GM19193 (cell line): ENCODE data around the gene GNA12.

Experiments used
- POLR2A ChIP-seq: IDR thresholded peaks from 4 replicates; pipeline ENCODE4 v1.6.1; 2011; ENCODE audit not compliant: insufficient read depth, insufficient read length; ENCODE audit errors: extremely low read depth

The GNA12 gene

DNA sequence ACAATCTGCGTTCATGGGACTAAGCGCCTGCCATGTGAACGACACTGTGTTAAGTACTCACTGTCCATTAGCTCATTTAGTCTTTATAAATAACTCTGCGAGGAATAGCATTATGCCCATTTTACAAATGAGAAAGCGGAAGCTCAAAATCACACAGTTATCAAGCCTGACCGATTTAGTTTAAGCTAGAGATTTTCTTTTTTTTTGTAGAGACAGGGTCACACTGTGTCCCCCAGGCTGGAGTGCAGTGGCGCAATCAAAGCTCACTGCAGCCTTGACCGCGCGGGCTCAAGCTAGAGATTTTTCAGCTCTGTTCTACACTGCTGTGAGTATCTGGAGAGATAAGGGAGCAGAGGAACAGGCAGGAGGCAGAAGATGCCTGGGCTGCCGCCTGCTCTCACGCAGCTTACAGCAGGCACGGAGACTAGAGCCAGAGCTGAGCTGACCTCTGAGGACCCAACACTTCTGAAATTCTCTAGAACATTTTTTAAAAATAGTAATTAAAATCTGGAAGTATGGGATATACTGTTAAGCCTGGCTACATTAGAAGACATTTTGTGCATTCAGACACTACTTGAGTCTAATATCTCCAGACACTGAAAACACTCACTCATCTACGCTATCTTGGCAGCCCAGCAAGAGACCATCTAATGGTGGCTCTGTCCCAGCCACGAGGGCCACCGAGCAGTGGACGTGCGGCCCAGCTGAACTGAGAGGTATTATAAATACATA lies 38.7 kb downstream of the GNA12 start:
- no peak for TF ChIP-seq POLR2A

DNA sequence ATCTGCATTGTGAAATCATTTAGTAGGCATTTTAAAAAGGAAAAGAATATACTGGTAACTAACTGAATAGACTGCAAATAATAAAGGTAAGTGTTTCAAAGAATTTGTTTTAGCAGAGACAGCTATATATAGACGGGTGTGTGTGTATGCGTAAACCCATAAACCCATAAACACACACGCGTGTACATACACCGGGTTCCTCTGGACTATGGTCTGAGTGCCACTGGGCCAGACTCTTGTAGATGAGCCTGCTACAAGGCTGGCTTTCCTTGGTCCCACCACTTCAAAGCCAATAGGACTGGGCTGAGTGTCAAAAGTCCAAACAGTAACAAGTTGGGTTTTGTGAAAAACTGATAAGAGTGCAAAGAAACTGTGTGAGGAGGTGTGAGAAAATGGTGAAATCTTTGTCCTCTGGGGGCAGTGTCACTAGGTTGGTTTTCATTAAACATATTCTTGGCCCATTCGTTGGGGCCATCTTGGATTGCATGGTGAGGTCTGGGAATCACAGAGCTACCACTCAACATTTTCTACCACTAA lies 39.8 kb downstream of the GNA12 start:
- TF ChIP-seq POLR2A = no peak

DNA sequence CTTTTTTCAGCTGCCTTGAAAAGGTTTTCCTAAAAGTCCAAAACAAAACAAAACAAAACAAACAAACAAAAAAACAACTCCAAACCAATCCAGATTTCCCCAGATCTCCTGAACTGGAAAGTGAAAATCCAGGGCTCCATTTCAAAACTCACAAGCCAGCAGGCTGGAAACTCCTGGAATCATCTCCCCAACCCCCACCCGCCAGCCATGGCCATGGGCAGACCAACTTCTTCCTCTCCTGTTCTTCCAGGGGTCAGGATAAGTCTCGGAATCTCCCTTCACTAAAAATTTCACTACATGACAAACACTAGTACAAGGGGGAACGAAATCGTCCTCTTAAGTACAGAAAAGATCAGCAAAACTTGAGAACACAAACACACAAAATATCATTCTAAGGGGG lies 40.4 kb downstream of the GNA12 start:
- TF ChIP-seq POLR2A = no peak

DNA sequence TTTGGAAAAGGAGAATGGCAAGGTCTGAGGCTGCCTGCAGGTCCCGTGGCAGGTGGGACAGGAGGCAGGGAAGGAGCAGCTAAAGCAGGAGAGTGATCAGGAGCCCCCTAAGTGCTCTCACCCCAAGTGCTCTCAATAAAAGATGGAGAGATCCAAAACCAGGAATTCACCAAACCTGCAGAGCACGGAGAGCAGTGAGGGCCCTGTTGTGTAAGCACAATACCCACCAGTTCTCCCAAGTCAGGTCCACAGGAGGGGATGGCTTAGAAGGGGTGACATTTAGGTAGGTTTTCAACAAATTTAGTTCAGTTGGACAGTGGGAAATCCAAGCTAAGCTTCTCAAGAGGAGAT lies 40.8 kb downstream of the GNA12 start:
- TF ChIP-seq POLR2A = no peak

DNA sequence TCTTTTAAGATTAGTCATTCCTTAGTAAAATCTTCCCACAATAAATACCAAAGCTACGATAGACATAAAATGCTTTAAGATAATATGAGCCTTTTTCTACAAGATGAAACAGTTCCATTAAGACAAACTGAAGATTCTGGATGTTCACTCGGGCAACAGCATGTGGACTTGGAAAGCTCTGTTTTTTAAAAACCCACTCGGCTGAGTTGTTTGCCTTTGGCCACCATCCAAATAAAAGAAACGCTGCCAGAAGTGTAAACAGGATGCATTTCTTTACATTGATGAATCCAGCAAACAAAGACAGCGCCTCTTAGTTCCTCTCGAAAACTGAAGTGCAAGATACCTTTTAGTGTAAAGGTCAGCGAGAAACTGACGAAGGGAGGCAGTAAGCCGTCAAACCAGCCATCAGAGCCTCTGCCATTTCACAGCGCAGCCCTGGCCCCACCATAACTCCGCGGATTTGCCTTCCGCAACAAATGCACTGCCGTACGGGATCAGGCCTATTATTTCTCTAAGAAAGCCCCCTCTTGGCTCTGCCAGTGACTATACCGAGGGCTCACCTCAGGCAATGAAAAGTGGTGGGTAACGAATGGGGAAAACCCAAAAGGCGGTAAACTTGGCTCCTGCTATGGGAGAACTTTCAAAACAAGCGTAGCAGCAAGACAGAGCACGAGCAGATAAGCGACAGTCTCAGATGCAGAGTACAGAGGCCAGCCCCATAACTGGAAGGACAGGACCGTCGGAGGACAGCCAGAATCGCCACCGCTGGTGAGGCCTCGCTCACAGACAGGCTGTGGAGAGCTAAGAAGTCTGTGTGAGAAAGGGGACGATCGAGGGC lies 41.4 kb downstream of the GNA12 start:
- TF ChIP-seq POLR2A = no peak

DNA sequence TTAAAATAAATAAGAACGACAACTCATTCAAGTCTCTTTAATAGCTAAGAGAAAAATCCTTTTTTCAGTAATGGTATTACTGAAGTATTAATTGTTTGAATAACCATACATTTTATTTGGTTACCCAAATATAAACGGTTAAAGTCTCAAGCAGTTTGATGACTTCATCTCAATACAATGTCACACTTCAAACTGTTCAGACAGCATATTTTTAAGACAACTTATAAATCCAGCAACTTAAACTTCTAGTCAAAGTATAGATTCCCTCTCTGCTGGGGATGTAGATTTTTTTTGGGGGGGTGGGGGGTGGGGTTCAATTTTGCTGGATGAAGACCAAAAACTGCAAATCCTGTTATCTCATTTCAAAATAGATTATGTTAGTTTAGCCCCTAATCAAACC lies 42.0 kb downstream of the GNA12 start:
- no peak for TF ChIP-seq POLR2A

DNA sequence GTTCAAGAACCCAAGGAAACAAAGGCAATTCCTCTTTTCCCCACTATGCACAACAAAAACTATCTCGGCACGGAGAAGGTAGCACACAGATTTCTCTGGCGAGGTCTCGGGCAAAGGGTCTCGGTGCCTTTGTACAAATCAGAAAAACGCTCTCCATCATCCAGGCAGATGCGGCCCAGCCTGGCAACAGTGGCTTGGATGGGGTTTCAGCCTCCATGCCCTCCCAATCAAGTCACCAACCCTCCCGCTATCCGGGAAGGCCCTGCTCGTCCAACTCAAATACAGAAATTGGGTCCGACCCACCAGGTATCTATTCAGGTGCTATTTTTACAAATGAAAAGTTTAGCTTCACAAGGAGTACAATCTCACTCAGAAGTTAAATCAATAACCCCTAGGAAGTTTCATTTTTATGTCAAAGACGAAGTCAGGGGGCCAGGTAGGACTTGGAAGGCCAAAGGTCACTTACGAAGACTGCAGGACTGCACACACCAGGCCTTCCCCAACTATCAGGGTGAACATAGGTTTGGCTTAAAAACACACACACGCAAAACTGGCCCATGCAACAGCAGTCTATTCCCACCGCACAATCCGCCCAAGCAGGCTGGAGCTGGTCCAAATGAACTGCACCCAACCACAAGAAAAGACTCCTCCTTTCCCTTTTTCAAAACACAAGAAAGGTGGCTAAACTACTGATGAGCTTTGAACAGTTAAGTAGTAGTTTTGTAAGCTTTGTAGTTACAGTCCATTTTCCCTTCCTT lies 43.0 kb downstream of the GNA12 start:
- no peak for TF ChIP-seq POLR2A

DNA sequence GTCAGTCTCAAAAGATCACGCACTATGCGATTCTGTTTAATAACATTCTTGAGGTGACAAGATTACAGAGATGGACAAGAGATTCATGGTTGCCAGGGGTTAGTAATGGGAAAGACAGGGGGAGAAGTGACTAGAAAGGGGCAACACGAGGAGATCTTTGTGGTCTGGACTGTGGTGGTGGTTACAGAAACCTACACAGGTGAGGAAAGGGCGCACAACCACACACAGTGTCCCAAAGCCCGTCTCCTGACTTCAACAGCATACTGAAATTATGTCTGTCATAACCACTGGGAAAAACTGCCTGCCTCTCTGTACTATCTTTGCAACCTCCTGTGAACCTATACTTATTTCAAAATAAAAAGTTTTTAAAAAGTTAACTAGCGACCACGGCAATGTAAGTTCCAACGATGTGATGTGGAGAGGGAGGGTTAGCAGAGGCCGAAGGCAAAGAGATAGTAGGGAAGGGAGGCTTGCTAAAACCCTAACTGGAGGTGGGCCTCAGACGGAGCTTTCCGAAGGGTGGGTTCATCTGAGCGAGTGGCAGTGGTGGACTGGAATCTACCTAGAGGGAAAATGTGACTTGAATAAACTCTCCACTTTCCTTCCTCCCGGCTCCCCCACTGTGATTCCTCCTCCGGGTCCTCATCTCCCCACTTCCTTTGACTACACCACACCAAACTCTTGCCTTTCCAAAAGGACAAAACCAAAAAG lies 43.7 kb downstream of the GNA12 start:
- TF ChIP-seq POLR2A = no peak

DNA sequence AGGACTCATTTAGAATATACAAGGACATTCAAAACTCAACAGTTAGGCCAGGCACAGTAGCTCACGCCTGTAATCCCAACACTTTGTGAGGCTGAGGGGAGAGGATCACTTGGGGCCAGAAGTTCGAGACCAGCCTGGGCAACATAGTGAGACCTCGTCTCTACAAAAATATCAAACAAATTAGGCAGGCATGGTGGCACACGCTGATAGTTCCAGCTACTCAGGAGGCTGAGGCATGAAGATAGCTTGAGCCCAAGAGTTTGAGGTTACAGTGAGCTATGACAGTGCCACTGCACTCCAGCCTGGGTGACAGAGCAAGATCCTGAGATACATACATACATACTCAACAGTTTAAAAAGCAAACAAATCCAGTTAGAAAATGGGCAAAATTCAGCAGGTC lies 44.9 kb downstream of the GNA12 start:
- TF ChIP-seq POLR2A = no peak

DNA sequence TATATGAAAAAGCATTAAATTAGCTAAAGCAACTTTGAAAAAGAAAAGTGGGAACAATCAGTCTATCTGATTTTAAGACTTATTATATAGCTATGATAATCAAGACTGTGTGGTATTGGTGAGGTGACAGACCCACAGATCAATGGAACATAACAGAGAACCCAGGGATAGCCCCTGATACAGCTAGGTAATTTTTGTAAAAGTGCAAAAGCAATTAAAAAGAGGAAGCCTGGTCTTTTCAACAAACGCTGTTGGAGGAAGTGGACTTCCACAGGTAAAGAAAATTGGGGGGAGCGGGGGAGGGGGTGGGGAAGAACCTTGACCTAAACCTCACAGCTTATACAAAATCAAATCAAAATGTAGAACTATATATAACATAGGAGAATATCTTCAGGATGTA lies 45.4 kb downstream of the GNA12 start:
- no peak for TF ChIP-seq POLR2A

DNA sequence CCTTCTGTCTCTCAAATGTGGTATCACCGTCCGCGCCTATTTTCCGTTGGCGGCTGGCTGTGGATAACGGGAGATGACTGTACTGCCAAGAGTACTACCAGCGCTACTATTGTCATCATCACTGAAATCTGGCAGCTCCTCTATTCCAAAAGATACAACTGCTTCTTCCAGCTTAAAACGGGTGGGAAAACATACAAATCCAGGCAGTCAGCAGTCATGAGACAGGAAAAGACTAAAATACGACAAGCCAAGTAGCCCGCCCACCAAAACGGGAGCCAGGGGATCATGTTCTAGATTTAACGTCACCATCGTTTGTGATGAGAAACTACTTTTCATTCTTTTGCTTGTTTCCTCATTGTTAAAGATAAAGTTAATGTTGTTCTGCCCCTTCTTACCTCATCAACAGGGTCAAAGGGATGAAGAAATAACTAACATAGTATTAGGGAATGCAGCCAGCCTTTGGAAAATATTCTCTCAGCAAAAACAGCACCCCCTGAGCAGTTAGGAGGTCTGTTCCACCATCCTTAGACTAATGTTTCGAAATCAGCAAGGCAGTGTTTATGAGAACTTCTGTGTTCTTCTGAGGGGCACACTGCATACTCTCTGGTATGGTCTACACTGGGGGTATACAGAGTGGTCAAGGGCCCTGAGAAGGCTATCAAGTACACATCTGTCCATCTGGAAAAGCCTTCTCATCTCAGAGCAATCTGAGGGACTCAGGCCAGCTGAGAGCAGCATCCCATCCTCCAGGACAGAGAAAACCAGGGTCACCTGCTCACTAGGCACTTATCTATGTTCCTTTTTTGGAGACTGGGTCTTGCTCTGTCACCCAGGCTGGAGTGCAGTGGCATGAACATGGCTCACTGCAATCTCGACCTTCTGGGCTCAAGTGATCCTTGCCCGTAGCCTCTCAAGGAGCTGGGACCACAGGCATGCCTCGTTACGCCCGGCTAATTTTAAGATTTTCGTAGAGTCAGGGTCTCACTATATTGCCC lies 47.5 kb downstream of the GNA12 start:
- TF ChIP-seq POLR2A = no peak

DNA sequence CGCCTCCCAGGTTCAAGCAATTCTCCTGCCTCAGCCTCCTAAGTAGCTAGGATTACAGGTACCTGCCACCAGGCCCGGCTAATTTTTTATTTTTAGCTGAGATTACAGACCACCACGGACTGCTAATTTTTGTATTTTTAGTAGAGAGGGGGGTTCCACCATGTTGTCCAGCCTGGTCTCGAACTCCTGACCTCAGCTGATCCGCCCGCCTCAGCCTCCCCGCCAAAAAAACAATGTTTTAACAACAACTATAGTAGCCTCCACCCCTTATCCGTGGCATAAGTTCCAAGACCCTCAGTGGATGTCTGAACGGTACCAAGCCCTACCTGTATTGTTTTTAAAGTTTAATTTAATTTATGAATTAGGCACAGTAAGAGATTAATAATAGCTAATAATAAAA lies 48.2 kb downstream of the GNA12 start:
- no peak for TF ChIP-seq POLR2A

DNA sequence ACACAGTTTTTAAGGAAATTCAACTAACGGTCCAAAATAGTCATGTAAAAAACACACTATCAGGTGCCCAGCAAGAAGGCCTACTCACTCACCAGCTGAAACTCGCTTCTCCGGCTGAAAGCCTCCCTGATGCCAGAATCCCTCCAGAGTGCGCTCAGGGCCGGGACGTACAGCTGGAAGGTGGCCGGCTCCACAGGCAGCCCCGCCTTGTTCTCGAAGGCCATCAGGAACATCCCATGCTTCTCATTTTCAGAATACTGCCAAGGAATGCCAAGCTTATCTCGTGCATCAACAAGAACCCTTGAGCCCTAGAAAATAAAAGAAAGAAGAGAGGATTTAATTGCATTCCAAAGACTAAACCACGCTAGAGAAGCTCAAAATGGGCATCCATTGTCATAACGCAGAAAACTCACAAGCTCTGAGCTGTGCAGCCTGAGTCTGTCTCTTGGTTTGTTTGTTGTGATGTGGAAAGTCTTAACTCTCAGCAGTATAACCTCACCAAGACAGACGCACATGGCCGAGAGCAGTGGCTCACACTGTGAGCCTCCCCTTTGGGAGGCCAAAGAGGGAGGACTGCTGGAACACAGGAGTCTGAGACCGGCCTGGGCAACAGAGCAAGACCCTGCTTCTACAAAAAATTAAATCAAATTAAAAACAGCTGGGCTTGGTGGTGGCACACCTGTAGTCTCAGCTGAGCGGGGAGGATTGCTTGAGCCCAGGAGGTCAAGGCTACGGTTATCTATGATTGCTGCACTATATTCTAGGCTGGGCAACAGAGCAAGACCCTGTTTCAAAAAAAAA lies 49.1 kb downstream of the GNA12 start:
- TF ChIP-seq POLR2A = no peak
